GM18909 (cell line): ENCODE results near the gene USP35.
"Not testable (repeated sequence)": the region's sequence is repeated elsewhere in the genome, so short reads cannot be mapped to it uniquely, and the experiment has no call there.

Experiments
- ATAC-seq: cut with Tn5 transposase; IDR thresholded peaks from one replicate; pipeline ENCODE4 v1.9.1; 2021; ENCODE audit warnings: mild to moderate bottlenecking; ENCODE audit not compliant: unreplicated experiment, poor library complexity

Gene USP35

GRCh38 chr11:78226684-78227680 lies 38.3 kb downstream of the USP35 start:
- no peak for ATAC-seq

GRCh38 chr11:78227921-78228320 lies 39.2 kb downstream of the USP35 start:
- ATAC-seq, result peak; percentile 49

GRCh38 chr11:78228467-78228866 lies 39.7 kb downstream of the USP35 start:
- peak; percentile 73 for ATAC-seq

- ATAC-seq, result no peak
Measured at GRCh38 chr11:78229106-78229505, 40.4 kb downstream of the USP35 start.

GRCh38 chr11:78230161-78230877 lies 41.6 kb downstream of the USP35 start:
- ATAC-seq, result no peak

- ATAC-seq, result no peak
Measured at GRCh38 chr11:78231962-78232501, 43.3 kb downstream of the USP35 start.

- not testable (repeated sequence) for ATAC-seq
Measured at GRCh38 chr11:78233046-78233445, 44.3 kb downstream of the USP35 start.

GRCh38 chr11:78234006-78234405 lies 45.3 kb downstream of the USP35 start:
- ATAC-seq, result no peak

- ATAC-seq, result no peak
Measured at GRCh38 chr11:78237293-78238046, 48.8 kb downstream of the USP35 start.

GRCh38 chr11:78239781-78240180 lies 51.1 kb downstream of the USP35 start:
- ATAC-seq, result no peak

- no peak for ATAC-seq
Measured at GRCh38 chr11:78241475-78241874, 52.8 kb downstream of the USP35 start.

- no peak for ATAC-seq
Measured at GRCh38 chr11:78244080-78244479, 55.4 kb downstream of the USP35 start.

GRCh38 chr11:78244546-78245255 lies 56.0 kb downstream of the USP35 start:
- no peak for ATAC-seq

GRCh38 chr11:78248191-78248590 lies 59.5 kb downstream of the USP35 start:
- no peak for ATAC-seq

- ATAC-seq, result no peak
Measured at GRCh38 chr11:78248903-78249302, 60.2 kb downstream of the USP35 start.

- no peak for ATAC-seq
Measured at GRCh38 chr11:78250099-78250498, 61.4 kb downstream of the USP35 start.

- ATAC-seq, result no peak
Measured at GRCh38 chr11:78251083-78251775, 62.5 kb downstream of the USP35 start.

GRCh38 chr11:78253797-78254196 lies 65.1 kb downstream of the USP35 start:
- no peak for ATAC-seq

GRCh38 chr11:78254268-78254667 lies 65.5 kb downstream of the USP35 start:
- no peak for ATAC-seq
